SK-N-MC (cell line): ENCODE results near the gene SLITRK4.

ENCODE experiments used
- EZH2 ChIP-seq: fragments of 200-600 bp; sonication (generic); IDR thresholded peaks from one replicate; pipeline ENCODE4 v1.6.1; 2017; ENCODE audit warnings: antibody characterized with exemption
- FOXP2 ChIP-seq: optimal IDR thresholded peaks from 2 replicates; pipeline ENCODE3; 2011; ENCODE audit warnings: mild to moderate bottlenecking, moderate library complexity; ENCODE audit not compliant: insufficient read depth; ENCODE audit errors: extremely low read length, control extremely low read depth
- POLR2AphosphoS5 ChIP-seq: IDR thresholded peaks from 2 replicates; pipeline ENCODE4 v1.6.1; 2012; ENCODE audit warnings: mild to moderate bottlenecking, low read depth, low read length, borderline replicate concordance

- TF ChIP-seq POLR2AphosphoS5: no peak
- TF ChIP-seq EZH2: no peak
- no peak for TF ChIP-seq FOXP2
These were observed 28.4 kb upstream of the SLITRK4 start for GRCh38 chrX:143664302-143664701.
